ENCODE data around the gene CBX8.
A peak's percentile ranks its signal among the peaks of the same experiment; 100 is the strongest.
"Not testable (repeated sequence)": the region's sequence is repeated elsewhere in the genome, so short reads cannot be mapped to it uniquely, and the experiment has no call there.

The CBX8 gene

DNA sequence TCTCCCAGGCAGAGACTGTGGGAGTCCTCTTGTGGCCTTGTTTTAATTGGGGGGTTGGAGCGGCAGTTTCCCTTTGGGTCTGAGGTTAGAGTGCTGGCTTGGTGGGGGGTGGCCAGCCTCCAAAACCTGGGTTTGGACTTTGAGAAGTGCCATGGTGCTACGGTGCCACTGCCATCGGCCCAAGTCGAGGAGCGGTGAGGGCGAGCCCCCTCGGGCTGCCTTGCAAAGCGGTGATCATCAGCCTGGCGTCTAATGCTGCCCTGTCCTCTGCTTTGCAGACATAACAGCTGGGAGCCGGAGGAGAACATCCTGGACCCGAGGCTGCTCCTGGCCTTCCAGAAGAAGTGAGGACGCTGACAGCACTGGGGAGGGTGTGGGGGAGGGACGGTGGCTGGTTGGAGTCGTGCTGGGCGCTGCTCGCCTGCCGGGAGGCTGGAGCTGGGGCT, 17.8 kb downstream of the CBX8 start:
- DNase-seq (ENCODE audit: low spot score) = no peak

DNA sequence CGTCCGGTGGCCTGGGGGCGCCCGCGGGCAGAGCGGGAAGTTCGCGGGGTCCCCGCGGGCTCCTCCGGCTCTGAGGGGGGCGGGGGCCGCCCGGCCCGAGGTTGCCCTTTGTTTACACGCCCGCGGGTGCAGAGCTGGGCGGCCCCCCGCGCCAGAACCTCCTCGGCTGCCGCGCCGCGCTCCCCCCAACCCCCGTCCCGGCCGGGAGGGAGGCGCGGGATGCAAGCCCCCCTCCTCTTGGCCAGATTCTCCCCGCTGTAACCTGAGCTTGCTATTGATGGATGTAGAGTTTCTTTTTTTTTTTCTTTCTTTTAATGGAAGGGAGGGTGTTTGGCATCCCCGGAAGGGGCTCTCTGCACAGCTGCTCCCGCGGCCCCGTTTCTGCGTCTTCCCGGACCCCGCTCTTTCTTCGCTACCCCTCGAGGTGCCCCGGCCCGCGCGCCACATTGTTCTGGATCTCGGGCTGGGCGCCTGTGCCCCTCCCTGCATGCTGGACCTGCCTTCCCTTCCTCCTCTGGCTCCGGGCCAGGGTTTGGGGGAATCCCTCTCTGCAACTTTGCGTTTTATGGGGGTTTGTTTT, 18.3 kb downstream of the CBX8 start:
- no peak for DNase-seq (ENCODE audit: low spot score)

DNA sequence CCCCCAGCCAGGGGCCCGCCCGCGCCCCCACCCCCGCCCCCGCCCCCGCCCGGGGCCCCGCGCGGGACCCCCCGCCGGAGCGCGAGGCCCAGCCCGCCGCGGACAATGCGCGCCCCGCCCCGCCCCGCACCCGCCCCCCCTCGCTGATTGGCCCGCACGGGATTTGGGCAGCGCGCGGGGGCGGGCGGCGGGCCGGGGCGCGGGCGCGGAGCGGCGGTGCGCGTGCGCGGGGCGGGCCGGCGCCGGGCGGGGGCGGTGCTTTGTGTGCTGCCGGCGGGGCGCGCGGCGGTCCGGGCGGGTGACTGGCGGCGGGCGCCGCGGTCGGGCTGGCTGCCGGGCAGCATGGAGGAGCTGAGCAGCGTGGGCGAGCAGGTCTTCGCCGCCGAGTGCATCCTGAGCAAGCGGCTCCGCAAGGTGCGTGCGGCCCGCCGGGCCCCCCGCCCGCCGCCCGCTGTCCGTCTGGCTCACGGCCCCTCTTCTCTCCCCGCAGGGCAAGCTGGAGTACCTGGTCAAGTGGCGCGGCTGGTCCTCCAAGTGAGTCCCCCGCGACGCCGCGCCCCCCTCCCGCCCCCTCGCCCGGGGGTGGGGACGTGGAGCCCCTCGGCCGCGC, 18.9 kb downstream of the CBX8 start, which contains the start of gene CBX2:
TSS of gene CBX2 (plus strand) at position 255 of the 610 bp plus-strand sequence. CDS start at position 343, 88 bp downstream.
- peak; percentile 77 for DNase-seq (ENCODE audit: low spot score)

DNA sequence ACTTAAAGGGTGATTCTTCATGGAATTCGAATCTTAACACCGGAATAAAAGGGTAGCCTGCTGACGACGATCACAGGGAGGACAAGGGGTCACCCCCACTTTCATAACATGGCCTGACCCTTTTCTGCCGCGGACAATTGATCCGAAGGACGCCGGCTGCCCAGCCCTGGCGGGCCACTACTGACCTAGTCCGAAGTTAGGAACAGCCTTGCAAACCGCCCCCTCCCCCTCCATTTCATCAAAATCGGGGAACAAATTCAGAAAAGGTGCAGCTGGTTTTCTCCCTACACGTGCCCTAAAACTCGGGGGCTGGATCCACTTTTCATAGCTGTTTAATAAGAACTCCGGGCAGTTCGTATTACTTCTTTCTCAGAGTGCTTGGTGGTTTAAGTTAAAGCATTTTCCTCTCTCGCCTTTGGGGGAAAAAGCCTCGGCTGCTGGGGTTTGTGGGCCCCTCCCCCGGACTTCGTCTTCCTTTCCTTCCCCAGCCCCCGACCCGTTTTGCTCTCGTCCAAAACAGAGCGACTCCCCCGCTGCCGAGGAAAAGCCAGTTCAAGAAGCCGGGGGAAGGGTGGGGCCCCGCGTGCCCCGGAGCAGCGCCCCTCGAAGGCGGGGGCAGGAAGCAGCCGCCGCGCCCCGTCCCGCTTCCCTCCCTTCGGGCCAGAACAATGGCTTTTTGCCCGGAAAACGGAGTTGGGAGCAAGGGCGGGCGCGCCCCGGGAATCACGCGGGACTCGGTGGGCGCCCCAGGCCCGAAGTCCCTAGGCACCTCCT, 19.6 kb downstream of the CBX8 start:
- no peak for DNase-seq (ENCODE audit: low spot score)

DNA sequence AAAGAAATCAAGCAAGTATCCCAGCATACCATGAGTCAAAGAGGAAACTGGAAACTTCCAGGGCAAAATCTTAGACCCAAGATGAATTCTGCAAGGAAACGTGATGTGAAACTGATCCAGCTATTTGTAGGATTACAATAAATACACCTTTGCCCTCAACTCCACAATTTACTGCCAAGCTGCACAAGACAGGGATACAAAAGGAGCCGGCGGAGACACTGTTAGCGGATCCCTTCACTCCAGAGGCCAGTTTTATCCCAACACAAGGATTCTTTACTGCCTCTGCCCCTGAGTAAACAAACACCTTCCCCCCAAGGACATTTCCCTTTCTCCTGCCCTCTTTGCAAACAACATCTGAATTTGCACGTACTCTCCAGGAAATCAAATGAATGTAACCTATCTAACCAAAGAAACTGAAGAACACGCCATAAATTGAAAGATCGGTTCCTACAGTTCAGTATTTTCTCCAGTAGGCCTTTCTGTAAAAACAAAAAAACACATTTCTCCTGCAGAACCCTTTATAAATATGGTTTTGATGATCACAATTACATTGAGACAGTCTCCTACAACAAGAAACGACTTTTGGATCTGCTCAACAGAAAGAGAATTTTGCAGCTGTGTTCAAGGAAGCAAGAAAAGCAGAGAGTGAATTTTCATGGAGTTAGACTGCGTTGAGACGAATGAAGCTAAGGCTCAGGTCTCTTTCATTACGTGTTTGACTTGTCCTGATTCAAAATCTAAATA, 20.3 kb downstream of the CBX8 start:
- no peak for DNase-seq (ENCODE audit: low spot score)

DNA sequence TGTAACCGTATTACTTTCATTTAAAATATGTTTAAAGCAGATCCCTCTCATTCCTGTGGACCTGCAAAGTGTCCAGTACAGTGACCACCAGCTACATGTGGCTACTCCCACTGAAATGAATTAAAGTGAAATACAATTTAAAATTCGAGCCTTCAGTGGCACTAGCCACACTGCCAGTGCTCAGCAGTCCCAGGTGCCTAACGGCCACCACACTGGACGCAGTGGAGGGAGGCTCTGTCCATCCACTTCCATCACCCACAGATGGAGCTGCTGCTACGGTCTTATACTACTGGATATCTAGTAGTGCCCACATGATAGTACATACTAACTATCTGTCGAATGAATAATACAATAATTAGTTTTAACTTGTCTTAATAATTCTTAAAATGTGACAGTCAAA, 21.2 kb downstream of the CBX8 start:
- DNase-seq (ENCODE audit: low spot score) = no peak

DNA sequence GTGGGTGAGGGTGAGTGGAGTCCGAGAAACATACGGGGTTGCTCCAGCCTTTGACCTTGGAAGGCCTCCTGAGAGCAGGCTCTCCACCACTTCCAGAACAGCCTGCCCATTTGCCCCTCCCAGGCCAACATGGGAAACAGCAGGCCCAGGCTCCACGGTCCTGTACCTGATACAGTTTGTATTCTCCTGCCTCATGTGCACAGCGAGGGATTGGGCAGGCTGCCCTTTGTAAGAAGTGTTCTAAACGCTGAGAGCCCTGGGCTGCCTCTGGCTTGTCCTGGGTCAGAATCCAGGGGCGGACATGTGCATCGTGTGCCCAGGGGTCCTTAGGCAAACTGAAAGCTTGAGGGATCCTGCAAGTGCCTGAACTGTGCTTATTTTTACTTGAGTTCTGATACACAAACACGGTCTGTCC, 22.3 kb downstream of the CBX8 start:
- DNase-seq (ENCODE audit: low spot score) = no peak

DNA sequence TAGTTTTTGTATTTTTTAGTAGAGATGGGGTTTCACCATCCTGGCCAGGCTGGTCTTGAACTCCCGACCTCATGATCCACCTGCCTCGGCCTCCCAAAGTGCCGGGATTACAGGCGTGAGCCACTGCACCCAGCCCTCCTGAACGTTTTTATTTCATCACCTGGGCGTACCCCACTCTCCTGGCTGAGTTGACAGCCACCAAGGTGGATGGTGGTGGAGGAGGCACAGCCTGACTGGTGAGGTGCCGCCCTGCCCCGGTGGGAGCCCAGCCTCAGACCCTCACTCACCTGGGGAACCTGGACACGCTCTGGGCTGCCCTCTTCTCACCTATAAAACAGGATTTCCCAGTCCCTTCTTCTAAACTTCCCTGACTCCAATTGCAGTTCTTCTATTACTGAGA, 24.2 kb downstream of the CBX8 start:
- DNase-seq (ENCODE audit: low spot score) = not testable (repeated sequence)

DNA sequence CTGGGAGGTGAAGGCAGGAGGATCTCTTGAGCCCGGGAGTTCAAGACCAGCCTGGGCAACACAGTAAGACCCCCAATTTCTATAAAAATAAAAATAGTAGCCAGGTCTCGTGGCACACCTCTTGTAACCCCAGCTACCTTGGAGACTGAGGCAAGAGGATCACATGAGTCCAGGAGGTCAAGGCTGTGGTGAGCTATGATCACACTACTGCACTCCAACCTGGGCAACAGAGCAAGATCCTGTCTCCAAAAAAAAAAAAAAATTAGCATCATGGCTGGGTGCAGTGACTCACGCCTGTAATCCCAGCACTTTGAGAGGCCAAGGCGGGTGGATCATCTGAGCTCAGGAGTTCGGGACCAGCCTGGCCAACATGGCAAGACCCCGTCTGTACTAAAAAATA, 25.6 kb downstream of the CBX8 start:
- no peak for DNase-seq (ENCODE audit: low spot score)

DNA sequence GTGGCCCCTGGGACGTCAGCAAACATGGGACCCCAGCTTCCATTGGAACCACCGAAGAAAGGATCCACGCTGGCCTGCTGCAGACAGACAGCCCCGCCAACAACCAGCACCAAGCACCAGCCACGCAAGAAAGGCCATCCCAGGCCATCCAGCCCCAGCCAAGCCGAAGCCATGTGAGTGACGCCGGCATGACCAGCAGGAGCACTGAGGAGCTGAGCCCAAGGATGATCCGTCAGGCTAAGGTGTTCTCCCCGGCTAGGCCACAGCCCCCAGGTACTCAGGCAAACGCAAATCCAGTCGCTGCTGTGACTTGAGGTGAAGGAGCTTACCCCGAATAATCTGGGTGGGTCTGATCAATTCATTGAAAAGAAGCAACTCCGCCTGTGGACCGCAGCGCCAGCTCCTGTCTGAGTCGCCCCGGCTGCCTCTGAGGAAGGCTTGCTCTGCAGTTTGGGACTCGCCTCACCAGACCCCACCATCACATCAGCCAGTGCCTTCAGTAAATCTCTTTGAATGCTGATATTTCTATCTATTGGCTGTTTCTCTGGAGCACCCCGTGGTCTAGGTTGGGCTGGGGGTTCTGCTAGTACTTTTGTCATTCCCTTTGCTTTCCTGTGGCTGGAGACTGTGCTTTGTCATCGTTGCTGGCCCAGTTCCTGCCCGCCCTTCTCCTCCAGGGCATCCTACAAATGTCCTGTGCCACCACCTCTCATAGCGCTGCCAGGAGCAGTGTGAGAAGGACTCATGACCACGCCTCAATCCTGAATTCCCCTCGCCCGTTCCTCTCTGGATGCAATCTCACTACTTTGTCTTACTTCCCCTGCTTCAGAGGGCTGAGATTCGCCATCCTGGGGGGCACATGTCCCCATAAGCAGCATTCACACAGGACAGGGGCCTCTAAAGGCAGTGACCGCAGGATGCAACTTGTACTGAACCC, 27.0 kb downstream of the CBX8 start:
- DNase-seq (ENCODE audit: low spot score) = no peak

DNA sequence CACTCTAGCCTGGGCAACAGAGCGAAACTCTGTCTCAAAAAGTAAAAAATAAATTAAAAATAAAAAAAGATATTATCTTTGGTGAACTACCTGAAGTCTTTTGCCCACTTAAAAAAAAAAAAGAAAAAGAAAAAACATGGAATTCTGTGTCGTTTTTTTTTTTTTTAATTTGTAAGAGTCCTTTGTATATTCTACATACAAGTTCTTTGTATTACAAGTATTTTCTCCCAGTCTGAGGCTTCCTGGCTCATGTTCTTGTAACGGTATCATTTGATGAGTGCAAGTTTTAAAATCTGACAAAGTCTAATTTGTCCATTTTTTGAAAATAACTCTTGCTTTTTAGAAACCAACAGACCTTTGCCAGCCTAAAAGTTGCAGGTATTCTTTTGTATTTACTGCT, 31.2 kb downstream of the CBX8 start:
- DNase-seq (ENCODE audit: low spot score) = no peak

DNA sequence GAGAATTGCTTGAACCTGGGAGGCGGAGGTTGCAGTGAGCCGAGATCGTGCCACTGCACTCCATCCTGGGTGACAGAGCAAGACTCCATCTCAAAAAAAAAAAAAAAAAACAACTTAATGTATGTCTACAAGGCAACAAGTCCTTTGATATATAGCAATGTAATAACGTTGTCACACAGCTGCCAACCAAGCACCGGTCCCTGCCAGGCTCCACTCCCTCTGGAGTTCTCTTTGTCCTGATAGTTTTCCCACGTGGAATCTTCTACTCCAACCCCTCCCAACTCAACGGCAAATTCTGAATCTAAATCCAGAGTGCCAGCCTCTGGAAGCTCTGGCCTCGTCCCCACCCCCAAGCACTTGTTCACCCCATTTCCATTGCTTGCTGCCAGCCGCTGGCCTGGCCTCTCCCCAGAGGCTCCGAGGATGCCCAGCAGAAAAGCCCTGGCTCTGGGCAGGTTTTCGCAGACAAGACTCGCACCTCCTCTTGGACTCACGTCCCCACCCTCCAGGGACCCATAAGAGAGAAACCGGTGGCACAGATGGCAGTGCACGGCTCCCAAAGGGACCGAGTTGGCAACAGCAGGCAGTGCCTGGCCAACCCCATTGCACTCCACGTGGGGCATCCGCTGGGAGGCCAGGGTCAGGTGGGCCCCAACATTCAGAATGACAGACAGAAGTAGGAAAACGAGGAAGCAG, 34.8 kb downstream of the CBX8 start:
- no peak for DNase-seq (ENCODE audit: low spot score)

DNA sequence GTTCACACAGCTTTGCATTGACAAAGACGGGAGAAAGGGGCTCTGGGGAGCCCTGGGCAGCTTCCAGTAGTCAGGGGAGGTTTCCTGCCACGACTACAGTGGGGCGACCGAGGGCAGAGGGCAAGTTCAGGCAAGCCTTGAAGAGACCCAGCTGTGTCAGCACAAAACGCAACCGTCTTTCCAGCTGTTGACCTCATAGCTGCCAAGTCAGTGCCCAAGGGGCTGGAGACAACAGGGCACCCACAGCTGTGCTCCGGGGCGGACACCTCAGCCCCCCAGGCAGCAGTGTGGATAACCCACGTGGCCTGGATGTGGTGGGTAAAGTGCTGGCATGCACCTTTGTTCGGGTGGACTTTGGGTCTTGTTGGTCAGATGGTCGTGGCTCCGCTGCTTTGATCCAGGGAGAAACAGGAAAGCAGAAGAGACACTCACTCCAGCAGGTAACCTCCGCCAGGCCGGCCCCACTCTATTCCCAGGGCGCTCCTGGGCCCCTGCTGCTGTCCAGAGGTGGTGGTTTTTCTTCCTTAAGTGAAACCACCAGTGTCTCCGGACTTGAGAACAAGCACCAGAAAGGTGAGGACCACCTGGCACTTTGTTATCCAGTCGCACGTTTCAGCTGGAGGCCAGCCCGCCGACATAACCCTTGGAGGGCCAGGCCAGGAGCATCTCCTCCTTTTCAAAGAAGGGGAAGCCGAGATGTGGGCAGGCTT, 36.5 kb downstream of the CBX8 start:
- DNase-seq (ENCODE audit: low spot score) = no peak

DNA sequence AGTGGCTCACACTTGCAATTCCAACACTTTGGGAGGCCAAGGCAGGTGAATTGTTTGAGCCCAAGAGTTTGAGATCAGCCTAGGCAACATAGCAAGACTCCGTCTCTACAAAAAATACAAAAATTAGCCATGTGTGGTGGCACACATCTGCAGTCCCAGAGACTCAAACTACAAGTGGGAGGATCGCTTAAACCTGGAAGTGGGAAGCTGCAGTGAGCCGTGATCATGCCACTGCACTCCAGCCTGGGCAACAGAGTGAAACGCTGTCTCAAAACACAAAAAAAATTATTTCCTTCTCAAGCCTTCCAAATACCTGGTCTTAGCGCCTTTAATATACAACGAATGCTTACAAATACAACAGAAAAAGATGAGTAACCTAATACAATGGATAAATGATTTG, 38.6 kb downstream of the CBX8 start:
- no peak for DNase-seq (ENCODE audit: low spot score)

DNA sequence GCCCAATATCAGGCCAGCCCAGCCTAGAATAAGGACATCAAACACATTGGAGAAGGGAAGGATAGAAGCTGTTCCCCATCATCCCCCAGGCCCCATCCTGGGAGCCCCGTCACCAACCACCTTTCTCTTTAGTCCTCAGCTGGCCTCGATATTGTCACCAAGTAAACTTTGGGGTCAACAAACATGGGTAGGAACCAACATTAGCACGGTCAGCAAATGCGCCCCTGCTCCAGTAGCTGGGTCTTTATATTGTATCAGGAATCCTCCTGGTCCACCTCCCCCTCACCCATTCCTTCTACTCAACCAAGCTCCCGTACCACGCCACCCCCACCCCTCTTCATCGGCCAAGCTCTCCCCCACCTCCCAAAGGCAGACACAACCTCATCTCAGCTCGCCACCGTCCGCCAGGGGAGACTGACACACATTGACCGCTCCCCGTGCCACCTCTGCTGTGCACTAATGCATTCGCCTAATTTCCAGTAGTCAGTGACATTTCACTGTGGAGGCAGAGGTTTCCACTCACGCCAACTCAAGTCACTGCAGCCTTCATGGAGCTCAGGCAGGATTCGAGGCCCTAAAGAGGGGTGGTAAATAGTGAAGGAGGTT, 39.6 kb downstream of the CBX8 start:
- no peak for DNase-seq (ENCODE audit: low spot score)

DNA sequence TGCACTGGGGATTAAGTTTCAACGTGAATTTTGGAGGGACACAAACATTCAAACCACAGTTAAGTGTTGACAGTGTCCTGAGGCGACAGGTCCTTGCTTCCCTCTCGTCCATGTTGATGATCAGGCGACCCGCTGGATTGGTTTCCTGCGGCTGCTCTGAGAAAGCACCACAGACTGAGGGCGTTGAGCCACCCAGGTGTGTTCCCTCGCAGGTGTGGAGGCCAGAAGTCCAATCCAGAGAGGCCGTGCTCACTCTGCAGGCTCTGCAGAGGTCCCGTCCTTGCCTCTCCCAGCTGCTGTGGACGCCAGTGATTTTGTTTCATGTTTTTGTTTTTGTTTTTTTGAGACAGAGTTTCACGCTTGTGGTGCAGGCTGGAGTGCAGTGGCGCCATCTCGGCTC, 41.3 kb downstream of the CBX8 start:
- DNase-seq (ENCODE audit: low spot score) = no peak

DNA sequence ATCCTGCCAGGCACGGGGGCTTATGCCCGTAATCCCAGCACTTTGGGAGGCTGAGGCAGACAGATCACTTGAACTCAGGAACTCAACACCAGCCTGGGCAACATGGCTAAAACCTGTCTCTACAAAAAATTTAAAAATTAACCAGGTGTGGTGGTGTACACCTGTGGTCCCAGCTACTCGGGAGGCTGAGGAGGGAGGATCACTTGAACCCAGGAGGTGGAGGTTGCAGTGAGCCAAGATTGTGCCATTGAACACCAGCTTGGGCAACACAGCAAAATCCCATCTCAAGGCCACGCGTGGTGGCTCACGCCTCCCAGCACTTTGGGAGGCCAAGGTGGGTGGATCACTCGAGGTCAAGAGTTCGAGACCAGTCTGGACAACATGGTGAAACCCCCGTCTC, 42.0 kb downstream of the CBX8 start:
- DNase-seq (ENCODE audit: low spot score) = not testable (repeated sequence)

DNA sequence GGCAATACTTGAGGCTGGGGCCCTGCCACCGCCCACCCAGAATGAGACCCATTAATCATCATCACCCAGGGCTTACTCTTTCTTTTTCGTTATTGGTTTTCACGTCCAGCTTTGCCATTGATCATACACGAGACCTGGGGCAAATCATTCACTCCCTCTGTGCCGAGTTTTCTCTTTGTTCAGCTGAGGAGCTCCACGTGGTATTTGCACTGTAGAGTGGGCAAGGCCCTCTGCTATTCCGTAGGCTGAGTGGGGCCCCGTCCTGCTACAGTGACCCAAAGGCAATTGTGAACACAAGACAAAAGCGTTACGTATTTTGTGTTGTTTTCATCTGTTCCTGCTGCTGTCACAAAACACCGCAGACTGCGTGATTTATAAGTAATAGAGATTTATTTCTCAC, 42.5 kb downstream of the CBX8 start:
- DNase-seq (ENCODE audit: low spot score) = no peak

DNA sequence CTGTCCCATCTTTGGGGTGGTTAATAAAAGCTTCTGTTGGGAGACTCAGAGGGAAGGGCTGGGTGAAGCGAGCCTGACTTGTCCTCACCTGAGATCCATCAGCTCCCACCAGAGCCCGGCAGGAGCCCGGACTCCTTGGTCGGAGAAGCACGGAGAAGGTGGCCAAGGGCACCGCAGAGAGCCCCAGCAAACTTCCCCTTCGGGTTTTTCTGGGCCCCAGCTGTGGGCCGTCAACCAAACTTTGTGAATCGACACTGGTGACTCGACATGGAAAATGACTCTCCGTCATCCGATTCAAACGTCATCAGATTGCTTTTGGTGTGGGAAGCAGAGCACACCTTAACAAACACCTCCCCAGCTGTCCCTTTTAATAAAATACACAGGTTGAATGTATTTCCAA, 44.7 kb downstream of the CBX8 start:
- DNase-seq (ENCODE audit: low spot score) = no peak
